Umbilical cord (tissue), 2 donors: ENCODE data around the gene PTPRT. TPM values are rescaled to one million over a fixed set of nuclear protein-coding genes. Genes with fewer than 3 reads are reported as not detected.

Experiments
- DNase-seq: peaks from one replicate; pipeline ENCODE4 v3.0.0-alpha.2; 2015; ENCODE audit warnings: low spot score
- total RNA-seq: library from RNA; depleted of rRNA; stranded (reverse); fragments of >200 nt; gene quantifications from one replicate; pipeline ENCODE4 v1.2.3, GENCODE V29; 2014; ENCODE audit warnings: low replicate concordance; ENCODE audit not compliant: insufficient read depth

PTPRT gene
- total RNA-seq, 1 donor from 2014 or later = 17.8 TPM

DNA sequence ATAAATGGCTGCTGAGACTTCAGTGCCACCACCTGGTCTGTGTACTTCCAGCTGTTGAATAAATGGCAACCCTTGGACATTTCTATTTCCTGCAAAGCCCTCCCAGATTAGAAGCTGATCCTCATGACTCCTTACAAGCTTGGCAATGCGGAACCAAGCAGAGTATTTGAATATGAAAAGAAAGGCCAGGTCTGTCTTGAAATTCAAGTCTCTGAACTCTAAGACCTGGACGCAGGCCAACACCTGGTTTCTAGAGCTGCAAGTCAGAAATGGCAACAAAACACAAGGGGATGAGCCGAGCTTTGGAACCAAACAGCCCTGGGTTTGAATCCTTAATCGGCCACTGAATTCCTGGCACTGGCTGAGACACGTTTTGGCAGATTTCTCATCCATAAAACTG, 353.4 kb downstream of the PTPRT start:
- peak; percentile 12 for DNase-seq

DNA sequence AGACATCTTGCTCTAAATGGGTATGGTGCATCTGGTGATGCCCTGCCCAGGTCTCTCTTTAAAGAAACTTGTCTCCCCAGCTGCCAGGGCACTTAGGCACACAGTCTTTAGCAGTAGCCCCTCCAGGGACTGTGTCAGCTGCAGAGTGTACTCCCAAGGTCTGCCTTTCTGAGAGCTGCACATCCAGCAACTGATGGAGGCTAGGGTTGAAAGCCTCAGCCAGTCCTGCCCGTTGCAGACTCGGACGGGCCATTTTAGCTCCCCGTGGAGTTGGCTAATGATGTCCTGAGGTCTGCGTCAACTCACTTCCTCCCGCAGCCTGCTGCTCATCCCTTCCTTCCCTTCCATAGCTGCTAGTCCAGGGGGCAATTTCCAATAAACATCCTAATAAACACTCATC, 381.8 kb downstream of the PTPRT start:
- DNase-seq = no peak

DNA sequence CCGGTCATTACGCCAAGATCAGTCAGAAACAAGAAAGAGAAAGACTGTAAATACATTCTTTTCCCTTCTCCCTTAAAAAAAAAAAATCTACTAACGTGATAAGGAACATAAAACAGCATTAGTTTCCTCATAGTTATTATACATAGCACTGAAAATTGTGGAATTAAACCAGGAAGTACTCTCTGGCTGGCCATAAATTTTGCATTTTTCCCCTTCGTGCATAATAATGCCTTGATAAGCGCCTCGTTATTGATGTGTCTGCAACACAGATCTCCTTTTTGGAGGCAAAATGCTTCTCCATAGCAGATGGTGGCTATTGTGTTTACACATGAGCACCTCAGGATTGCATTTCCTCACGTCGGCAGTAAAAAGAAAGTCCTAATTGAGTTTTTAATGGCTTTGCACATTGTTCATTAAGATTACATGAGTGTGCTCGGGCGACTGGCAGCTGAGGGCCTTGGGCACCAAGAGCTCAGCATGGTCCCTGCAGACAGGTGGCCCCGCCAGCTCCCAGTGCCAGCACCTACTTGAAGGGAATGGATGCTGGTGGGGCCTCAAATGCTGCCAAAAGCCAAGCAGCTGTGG, 394.5 kb downstream of the PTPRT start:
- peak; percentile 63 for DNase-seq

DNA sequence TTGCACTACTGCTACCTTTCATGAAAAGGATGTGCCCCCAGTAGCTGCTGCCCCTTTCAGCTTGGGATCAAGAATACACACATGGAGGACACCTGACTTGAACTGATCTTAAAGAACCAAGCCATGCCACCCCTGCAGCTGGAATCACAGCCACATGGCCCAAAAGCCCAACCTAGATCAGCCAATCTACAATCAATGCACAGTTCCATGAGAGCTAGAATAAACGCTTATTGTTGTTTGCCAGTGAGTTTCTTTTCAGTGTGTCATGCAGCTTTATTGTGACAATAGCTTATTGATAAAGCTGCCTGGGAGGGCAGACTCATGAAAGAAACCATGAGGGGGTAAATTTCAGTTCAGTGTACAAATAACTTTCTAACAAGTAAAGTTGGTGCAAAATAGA, 397.7 kb downstream of the PTPRT start:
- no peak for DNase-seq

DNA sequence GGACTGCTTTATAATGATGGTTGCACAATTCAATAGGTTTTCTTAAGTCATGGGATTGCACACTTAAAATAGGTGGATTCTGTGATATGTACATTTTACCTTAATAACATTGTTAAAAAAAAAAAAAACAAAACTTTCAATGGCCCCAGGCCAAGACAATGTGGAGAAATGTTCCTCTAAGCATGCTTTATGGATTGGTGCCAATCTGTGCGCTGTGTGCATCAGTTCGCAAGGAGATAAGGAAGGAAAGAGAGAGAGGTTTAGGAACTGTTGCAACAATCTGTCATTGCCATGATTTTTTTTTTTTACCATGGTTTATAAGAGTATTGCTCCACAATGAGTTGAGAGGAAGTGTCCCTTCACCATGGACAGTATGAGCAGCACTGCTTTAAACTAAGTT, 399.6 kb downstream of the PTPRT start:
- DNase-seq = peak; percentile 57

DNA sequence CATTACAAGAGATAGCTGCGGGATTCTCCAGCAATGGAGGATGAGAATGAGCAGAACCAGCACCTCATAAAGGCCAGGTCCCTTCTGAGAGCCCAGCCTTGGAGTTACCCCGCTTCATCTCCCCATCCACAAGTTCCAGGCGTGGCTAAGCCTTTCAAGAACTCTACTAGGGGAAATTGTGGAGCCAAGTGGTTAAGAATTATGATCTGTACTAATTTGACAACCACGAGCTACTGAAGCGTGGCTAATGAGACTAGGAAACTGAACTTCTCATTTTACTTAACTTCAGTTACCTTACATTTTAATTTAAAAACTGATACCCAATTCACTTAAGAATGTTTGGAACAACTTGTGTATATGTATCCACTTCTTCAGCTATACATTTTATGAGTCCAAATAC, 401.0 kb downstream of the PTPRT start:
- no peak for DNase-seq

DNA sequence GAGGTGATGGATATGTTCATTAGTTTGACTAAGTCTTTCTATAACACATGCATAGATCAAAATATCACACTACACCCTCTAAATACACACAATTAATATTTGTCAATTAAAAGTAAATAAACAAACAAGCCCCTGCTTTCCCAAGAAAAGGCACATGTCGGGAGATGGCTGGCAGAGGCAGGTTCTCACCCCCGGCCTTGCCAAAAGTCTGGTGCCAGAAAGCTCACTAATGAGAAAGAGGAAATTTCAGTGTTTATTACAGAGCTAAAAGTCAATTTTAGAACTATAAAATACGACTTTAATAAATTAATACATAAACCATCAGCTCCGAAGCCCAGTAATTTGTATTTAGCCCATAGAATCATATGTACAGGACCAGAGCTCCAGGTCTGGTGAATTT, 404.7 kb downstream of the PTPRT start:
- no peak for DNase-seq

DNA sequence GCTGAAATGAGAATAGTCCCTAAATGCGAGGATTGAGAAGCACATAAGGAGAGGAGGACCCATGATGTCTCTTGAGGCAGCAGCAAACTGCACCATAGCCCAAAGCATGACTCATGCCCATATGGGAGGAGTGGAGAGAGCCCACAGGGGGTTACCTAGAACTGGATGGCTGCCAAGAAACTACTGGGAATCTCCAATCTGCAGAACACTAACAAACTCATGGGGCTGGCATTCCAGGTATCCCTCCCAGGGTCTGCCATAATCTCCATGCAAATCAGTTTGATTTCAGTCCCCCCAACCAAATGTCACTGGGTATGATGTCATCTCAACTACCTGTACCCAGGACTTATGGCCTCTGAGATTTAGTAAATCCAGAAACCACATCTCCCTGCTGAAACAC, 410.5 kb downstream of the PTPRT start:
- no peak for DNase-seq

DNA sequence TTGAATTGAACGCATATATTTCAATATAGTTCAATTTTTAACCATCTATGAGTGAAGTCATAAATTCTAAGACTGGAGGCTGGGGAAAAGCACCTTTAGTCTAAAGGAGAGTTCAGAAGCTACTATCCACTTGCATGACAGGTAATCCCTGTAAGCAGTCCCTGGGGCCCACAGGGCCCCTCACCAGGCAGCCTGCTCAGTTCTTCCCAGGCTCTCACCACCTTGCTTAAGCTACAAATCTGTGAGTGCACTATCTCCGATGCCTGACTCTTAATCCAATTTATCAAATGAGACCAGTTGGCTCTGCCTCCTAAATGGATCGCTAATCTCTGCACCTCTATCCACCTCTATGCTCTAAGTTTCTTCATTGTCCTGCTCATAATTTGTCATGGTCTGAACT, 413.8 kb downstream of the PTPRT start:
- DNase-seq = no peak

DNA sequence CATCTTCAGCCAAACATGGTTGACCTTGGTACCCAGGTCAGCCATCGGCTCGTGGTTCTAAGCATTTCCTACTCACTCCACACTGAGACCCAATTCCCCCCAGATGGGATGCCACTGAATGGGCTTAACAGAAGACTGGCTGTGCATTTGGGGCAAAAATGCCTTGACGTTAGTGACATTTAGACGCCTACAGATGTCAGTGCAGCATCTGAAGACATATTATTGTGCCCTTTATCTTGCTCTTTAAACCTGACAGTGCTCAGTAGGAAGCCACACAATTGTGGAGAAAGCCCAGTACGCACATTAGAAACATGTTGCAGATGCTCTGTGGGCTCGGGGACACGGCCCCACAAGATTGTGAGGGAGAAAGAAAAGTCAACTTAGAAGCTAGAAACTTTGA, 414.7 kb downstream of the PTPRT start:
- no peak for DNase-seq

DNA sequence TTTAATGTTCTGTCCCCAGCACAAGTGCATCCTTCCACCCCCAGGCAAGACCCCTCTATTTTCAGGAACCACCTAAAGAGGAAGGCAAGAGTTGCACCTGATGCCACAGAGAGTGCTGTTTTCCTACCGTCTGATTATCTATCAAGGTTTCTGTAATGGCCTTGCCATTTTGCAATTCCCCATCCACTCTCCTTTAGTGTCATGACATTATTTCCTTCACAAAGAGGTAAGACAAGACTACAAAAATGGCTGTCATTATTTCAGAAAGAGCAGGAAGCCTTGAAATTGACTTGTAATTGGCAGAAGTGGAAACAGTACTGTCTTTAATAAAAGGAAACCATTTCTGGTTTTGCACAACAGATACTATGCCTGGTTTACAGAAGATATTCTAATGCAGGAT, 426.7 kb downstream of the PTPRT start:
- no peak for DNase-seq

DNA sequence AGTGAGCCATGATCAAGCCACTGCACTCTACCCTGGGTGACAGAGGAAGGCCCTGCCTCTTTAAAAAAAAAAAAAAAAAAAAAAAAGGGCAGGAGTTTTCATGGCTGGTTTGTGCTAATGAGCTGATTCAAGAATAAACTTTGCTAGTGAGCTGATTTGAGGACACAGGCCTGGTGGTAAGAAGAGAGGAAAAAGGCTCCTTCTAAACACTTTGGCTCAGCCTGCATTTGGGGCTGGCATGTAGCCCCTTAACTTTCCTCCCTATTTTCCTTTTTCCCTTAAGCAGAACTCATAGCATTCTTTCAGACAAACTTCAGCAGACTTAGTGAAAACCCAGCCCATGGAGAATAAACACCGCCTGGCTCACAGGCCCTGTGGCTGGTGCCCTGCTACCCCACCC, 432.7 kb downstream of the PTPRT start:
- no peak for DNase-seq

DNA sequence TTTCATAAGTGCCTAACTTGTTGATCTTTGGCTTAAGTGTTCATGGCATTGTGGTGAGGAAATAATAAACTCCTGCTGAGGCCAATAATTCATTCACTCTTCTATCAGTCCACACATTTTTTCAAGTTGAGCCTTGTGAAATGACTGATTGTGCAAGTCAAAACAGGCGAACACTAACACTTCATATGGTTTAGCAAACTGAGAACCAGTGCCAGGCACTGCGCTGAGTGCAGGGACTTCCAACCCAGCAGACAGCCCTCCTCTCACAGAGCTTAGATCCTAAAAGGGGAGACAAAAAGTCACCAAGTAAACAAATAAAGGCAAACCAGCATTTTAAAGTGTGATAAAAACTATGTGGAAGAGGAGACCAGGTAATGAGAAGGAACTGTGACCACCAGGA, 435.0 kb downstream of the PTPRT start:
- DNase-seq = peak; percentile 10

DNA sequence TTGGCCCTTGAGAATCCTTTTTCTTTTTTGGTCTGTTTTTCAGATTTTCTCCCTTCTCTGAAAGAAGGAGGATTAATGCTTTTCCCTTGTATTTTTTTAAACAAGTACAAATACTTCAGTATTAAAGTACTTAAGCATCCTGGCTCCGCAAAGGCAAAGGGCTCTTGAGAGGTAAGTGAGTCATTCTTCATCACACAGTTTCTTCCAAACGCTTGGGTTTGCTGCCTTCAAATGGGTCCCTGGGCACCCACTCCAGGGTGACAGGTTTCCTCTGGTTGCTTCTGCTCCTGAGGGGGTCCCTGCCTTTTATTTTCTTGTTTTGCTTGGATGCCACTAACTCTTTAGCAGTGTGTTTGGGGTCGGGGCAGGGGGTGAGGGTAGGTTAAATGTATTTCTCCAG, 437.1 kb downstream of the PTPRT start:
- no peak for DNase-seq

DNA sequence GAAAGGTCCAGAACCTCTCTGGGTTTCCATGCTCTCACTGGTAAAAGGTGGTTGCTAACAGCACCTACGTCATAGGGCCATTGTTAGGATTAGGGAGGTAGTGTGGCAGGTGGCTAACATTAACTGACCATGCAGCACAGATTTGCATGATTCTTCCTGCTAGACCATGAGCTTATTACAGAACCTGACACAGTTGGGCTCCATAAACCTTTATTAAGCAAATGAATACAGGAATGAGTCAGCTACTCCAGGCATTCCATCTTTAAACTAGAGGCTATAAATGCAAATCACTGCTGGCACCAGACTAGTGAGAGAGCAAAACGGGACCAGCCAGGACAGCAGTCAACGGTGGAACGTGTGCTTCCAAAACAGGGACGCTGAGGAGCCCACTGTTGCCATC, 440.1 kb downstream of the PTPRT start:
- DNase-seq = no peak

DNA sequence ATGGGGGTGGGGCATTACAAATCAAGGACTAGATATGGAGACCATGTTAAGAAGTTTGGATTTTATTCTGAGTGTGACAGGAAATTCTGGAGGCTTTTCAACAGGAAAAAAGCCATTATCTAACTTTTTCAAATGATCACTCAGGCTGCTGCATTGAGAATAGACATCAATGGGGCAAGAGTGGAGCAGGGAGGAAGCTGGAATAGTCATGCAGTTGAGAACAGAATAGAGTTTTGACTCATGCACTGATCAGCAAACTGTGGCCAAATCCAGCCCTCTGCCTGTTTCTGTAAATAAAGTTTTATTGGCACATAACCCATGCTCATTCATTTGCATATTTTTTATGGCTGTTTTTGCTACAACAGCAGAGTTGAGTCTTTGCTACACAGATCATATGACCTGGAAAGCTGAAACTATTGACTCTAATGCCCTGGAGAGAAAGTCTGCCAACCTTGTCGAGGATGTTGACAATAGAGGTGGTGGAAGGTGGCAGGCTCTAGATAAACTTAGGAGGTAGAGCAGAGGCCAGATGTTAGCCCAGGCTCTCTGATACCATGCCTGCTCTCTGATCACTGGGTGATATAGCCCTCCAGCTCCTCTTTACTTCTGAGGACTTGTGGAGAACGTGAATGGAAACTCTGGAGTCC, 441.8 kb downstream of the PTPRT start:
- DNase-seq = no peak

DNA sequence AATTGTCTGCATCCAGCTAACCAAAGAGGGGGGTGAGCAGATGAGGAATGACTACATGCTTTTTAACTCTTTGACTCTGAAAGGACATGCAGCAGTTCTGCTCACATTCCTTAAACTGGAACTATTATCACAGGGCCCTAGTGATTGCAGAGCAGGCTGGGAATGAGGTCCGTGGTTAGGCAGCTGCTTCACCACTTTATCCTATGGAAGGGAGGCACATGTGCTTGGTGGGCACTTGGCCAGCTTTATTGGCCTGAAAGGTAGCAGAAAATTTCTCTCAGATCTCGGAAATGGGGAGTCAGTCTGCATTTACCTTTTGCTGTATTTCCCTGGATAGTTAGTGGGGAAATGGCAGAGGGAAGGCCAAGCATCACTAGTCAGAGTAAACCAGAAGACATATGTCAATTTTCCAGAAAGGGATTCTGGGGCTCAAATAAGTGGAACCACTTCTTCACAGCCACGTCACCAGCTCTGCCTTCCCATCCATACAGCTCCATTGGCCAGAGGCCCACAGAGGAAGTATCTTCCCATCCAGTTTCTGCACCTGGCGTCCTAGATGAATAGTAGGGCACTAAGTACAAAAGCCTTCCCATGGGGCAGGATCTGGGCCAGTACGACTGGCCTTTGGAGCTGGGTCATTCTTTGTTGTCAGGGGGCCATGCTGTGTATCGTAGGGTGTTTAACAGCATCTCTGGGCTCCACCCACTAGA, 444.8 kb downstream of the PTPRT start:
- DNase-seq = no peak

DNA sequence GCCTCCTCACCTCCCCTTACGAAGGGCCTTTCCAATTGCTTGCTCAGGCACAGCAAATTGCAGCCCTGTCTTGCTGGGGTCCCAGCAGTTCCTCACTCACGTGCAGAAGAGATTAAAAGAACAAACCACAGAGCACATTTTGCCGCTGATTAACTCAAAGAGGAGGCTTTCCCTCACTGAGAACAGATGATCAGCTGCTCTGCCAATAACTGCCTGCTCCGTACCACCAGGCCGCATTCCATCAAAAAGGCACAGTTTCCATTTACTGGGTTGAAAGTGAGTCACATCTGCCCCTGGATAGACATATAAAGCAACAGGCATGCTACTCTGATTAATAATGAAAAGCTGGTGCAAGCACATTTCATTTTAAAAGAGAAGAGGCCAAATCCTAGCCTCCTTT, 446.8 kb downstream of the PTPRT start:
- DNase-seq = no peak

DNA sequence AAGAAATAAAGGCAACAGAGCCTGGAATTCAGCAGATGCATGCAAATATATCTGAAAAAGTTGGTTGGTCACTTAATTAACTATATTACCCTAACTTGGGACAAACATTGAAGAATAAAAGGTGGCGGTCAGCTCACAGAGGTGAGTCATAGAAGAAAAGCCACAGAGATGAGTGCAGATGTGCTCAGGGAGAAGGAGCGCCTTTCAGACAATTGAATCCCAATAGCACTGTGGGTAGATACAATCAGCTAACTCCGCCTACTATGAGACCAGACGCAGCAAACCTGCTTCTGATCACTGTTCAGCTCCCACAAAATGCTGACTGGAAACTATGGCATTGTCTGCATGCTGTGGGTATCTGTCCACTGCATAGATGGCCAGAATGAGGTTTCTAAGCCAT, 447.8 kb downstream of the PTPRT start:
- DNase-seq = no peak

DNA sequence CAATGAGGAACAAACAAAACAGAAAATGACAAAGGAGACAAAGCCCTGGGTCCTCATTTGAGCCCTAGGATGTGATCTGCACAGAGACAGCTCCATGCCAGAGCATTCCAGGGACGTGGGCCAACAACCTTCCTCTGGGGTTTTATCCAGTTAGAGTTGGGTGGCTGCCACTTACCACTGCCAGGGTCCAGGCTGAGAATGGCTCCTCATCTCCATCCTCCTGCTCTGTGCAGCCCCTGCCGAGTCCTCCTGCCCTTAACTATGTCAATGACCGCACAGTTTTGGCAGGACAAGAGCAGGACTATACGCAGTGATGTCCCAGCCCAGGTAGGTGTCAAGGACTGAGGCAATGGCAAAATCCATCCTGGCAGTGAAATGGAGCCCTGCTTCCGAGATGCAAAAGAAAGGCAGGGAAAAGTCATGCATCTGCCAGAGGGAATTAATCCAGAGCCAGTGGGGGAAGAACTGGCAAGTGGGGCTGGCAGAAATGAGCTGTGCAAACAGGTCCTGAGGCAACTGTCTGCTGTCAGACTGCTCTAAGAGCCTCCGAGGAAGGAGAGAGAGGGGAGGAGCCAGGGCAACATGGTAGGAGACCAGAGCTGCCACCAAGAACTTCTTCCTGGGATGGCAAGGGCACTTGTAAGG, 449.4 kb downstream of the PTPRT start:
- peak; percentile 8 for DNase-seq

DNA sequence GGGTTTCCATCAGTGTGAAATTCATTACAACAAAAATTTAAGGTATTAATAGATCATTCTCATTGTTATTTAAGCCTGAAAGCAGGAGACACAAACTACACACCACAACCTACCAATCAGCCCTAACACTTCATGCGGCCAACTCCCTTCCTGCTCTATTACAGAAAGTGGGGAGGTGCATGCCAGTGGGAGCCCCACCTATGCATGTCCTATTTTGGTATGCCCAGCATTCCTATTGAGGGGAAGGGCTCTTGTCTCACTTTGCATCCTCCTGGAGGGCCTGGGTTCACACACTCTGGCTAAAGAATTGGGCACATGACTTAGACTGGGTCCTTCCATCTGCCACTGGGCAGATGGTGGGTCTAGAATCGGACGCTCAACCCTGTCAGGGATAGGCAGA, 450.0 kb downstream of the PTPRT start:
- DNase-seq = no peak

DNA sequence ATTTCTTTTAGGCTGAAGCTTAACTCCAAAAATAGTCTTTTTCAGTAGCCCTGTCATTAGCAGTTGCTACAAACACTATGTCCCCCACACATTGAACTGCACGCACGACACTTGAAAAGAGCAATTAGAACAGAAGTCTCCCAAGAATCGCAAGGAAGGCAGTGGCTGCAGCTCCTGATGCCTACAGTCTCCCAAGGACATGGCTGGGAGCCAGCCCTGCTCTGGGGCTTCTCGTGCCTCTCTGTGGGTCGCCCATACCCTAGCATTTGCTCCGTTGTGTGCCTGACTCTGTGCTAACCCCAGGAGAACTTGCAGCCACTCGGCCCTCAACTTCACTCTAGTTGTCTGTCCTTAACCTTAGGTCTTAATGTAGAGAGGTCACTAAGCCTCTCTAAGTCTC, 454.2 kb downstream of the PTPRT start:
- DNase-seq = no peak
